ENCODE measurements around the gene CRYBB1.
"Not testable (repeated sequence)": the region's sequence is repeated elsewhere in the genome, so short reads cannot be mapped to it uniquely, and the experiment has no call there.

Gene CRYBB1

DNA sequence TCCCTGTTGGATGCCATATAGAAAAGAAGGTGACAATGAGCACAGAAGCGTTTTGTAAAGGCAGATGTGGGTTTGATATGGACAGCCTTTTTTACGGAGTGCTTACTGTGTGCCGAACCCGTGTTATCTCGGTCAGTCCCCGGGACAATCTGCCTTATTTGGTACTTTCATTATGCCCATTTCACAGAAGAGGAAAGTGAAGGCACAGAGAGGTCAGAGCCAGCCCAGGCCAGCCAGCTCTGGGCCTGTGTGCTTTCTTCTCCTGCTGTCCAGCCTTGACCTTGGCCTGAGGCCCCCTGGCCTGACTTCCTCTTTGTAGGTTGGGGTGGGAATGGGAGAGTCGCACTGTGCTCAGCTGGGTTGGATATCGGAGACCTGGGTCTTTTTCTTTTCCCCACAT lies 628 bp upstream of the CRYBB1 start:
- peaks cover 0 to 30% of the 10 kb centered on the region in 2 donors for H3K27me3 ChIP-seq (ENCODE audit: control insufficient read depth in 1 of 2, insufficient read depth in 2 of 2, low read length in 2 of 2)

DNA sequence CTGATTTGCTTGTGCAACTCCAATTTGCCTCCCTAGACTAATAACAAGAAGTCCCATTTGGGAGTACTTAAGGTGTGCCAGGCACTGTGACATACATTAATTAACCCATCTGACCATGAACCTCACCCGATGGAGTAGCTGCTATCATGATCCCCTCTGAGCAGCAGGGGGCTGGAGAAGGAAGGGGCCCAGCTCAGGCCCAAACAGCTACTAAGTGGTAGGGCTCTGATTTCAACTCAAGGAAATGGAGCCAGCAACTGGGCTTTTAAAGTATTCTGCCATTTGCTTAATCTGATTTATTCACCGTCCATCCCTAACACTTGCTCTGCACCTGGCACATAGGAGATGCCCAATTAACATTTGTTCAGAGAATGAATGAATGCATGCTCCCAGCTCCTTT lies 1.2 kb downstream of the CRYBB1 start:
- peaks cover 8 to 32% of the 10 kb centered on the region in 2 donors for H3K27me3 ChIP-seq (ENCODE audit: control insufficient read depth in 1 of 2, insufficient read depth in 2 of 2, low read length in 2 of 2)
- H3K4me1 ChIP-seq (ENCODE audit: control insufficient read depth, insufficient read depth, low read length) = no peaks in the 10 kb centered on the region
- no peaks in the 10 kb centered on the region for H3K9me3 ChIP-seq (ENCODE audit: control insufficient read depth in 2 of 2, low read length in 2 of 2)
- H3K4me3 ChIP-seq (ENCODE audit: low read length in 2 of 2) = no peak overlapping the region
- no peak overlapping the region for H3K9ac ChIP-seq (ENCODE audit: low read length in 2 of 2)
- H3K27ac ChIP-seq (ENCODE audit: low read length) = no peak overlapping the region
- H3K36me3 ChIP-seq (ENCODE audit: control insufficient read depth in 2 of 2, insufficient read depth in 2 of 2, low read length in 2 of 2) = no peaks in the 10 kb centered on the region

More for the DNA sequence above, 628 bp upstream of the CRYBB1 start:
- no peaks in the 10 kb centered on the region for H3K36me3 ChIP-seq (ENCODE audit: control insufficient read depth in 2 of 2, insufficient read depth in 2 of 2, low read length in 2 of 2)
- no peaks in the 10 kb centered on the region for H3K9me3 ChIP-seq (ENCODE audit: control insufficient read depth in 2 of 2, low read length in 2 of 2)
- H3K4me1 ChIP-seq (ENCODE audit: control insufficient read depth, insufficient read depth, low read length) = no peaks in the 10 kb centered on the region
- H3K4me3 ChIP-seq (ENCODE audit: low read length in 2 of 2) = no peak overlapping the region
- no peak overlapping the region for H3K9ac ChIP-seq (ENCODE audit: low read length in 2 of 2)
- H3K27ac ChIP-seq (ENCODE audit: low read length) = no peak overlapping the region

- no peak overlapping the region for H3K9ac ChIP-seq (ENCODE audit: low read length in 2 of 2)
- no peaks in the 10 kb centered on the region for H3K4me1 ChIP-seq (ENCODE audit: control insufficient read depth, insufficient read depth, low read length)
- no peak overlapping the region for H3K4me3 ChIP-seq (ENCODE audit: low read length in 2 of 2)
- no peaks in the 10 kb centered on the region for H3K36me3 ChIP-seq (ENCODE audit: control insufficient read depth in 2 of 2, insufficient read depth in 2 of 2, low read length in 2 of 2)
- H3K27me3 ChIP-seq (ENCODE audit: control insufficient read depth in 1 of 2, insufficient read depth in 2 of 2, low read length in 2 of 2) = peaks cover 8 to 27% of the 10 kb centered on the region in 2 donors
- no peaks in the 10 kb centered on the region for H3K9me3 ChIP-seq (ENCODE audit: control insufficient read depth in 2 of 2, low read length in 2 of 2)
- no peak overlapping the region for H3K27ac ChIP-seq (ENCODE audit: low read length)
These were observed 1.9 kb downstream of the CRYBB1 start for GRCh38 chr22:26615830-26616435.

DNA sequence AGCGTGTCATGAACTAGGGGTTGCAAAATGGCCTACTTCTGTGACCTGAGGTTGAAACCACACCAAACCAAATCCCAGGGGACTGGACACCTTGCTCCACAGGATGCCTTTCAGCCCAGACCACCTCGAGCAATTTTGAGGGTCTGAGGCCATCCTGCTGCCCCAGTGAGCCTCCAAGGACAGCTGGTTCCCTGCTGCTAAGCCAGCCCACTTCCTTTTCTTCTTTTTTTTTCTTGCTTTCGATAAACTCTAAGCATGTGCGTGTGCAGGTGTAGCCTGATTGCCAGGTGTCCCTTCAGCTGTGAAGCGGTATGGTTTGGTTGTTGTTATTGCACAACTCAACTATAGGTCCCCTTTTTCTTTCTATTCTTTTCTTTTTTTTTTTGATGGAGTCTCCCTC lies 2.7 kb downstream of the CRYBB1 start:
- Histone ChIP-seq H3K36me3 (ENCODE audit: control insufficient read depth in 2 of 2, insufficient read depth in 2 of 2, low read length in 2 of 2) (no peaks in the 10 kb centered on the region), H3K4me3 (ENCODE audit: low read length in 2 of 2) (no peak overlapping the region), H3K9ac (ENCODE audit: low read length in 2 of 2) (no peak overlapping the region), H3K9me3 (ENCODE audit: control insufficient read depth in 2 of 2, low read length in 2 of 2) (no peaks in the 10 kb centered on the region), H3K27ac (ENCODE audit: low read length) (no peak overlapping the region), H3K27me3 (ENCODE audit: control insufficient read depth in 1 of 2, insufficient read depth in 2 of 2, low read length in 2 of 2) (peaks cover 8 to 30% of the 10 kb centered on the region in 2 donors), H3K4me1 (ENCODE audit: control insufficient read depth, insufficient read depth, low read length) (no peaks in the 10 kb centered on the region)

GRCh38 chr22:26614322-26614721 lies 3.5 kb downstream of the CRYBB1 start:
- Histone ChIP-seq H3K27me3 (ENCODE audit: control insufficient read depth in 1 of 2, insufficient read depth in 2 of 2, low read length in 2 of 2) (peaks cover 8 to 30% of the 10 kb centered on the region in 2 donors), H3K9ac (ENCODE audit: low read length in 2 of 2) (no peak overlapping the region), H3K9me3 (ENCODE audit: control insufficient read depth in 2 of 2, low read length in 2 of 2) (no peaks in the 10 kb centered on the region), H3K27ac (ENCODE audit: low read length) (no peak overlapping the region), H3K4me3 (ENCODE audit: low read length in 2 of 2) (no peak overlapping the region), H3K36me3 (ENCODE audit: control insufficient read depth in 2 of 2, insufficient read depth in 2 of 2, low read length in 2 of 2) (no peaks in the 10 kb centered on the region), H3K4me1 (ENCODE audit: control insufficient read depth, insufficient read depth, low read length) (no peaks in the 10 kb centered on the region)

GRCh38 chr22:26613753-26614152 lies 4.1 kb downstream of the CRYBB1 start:
- H3K27me3 ChIP-seq (ENCODE audit: control insufficient read depth in 1 of 2, insufficient read depth in 2 of 2, low read length in 2 of 2) = peaks cover 8 to 26% of the 10 kb centered on the region in 2 donors
- H3K9ac ChIP-seq (ENCODE audit: low read length in 2 of 2) = not testable (repeated sequence)

DNA sequence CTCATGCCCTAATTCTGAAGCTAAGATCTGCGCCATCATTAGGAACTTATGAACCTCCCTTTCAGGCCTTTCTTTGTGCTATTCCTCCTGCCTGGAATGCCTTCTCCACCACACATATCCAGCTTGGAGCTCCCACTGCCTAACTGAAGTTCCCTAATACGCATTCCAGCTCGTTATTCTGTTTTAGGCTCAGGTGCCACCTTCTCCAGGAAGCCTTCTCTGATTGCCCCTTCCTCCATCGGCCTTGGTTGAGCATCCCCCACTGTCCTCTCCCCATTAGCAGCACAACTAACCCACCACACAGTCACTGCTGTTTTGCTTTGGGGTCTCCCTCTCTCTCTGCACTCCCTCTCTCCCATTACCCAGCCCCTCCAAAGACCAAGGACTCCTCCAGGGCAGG lies 5.2 kb downstream of the CRYBB1 start:
- Histone ChIP-seq H3K4me3 (ENCODE audit: low read length in 2 of 2) (no peak overlapping the region), H3K27ac (ENCODE audit: low read length) (no peak overlapping the region), H3K36me3 (ENCODE audit: control insufficient read depth in 2 of 2, insufficient read depth in 2 of 2, low read length in 2 of 2) (no peaks in the 10 kb centered on the region), H3K9ac (ENCODE audit: low read length in 2 of 2) (no peak overlapping the region), H3K4me1 (ENCODE audit: control insufficient read depth, insufficient read depth, low read length) (no peaks in the 10 kb centered on the region), H3K9me3 (ENCODE audit: control insufficient read depth in 2 of 2, low read length in 2 of 2) (no peaks in the 10 kb centered on the region), H3K27me3 (ENCODE audit: control insufficient read depth in 1 of 2, insufficient read depth in 2 of 2, low read length in 2 of 2) (peaks cover 12 to 25% of the 10 kb centered on the region in 2 donors)

More at GRCh38 chr22:26613753-26614152, 4.1 kb downstream of the CRYBB1 start:
- not testable (repeated sequence) for H3K27ac ChIP-seq (ENCODE audit: low read length); H3K4me1 ChIP-seq (ENCODE audit: control insufficient read depth, insufficient read depth, low read length); H3K36me3 ChIP-seq (ENCODE audit: control insufficient read depth in 2 of 2, insufficient read depth in 2 of 2, low read length in 2 of 2); H3K9me3 ChIP-seq (ENCODE audit: control insufficient read depth in 2 of 2, low read length in 2 of 2); H3K4me3 ChIP-seq (ENCODE audit: low read length in 2 of 2)

DNA sequence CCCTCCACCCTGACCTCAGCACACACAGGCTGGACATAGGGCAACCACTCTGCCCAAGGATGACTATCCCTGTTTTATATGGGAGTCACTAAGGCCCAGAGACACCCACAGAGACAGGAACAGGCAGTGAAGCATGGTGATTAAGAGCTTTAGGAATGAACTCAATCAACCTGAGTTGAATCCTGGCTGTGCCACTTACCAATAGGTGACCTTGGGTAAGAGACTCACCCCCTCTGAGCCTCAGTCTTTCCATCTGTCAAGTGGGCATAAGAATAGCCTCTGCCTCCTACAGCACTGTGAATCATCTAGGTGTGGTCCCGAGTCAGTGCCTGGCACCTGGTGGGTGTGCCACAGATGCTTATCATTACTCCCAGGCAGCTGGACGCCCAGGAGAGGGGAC lies 6.8 kb downstream of the CRYBB1 start:
- Histone ChIP-seq H3K4me1 (ENCODE audit: control insufficient read depth, insufficient read depth, low read length) (no peaks in the 10 kb centered on the region), H3K9me3 (ENCODE audit: control insufficient read depth in 2 of 2, low read length in 2 of 2) (no peaks in the 10 kb centered on the region), H3K27me3 (ENCODE audit: control insufficient read depth in 1 of 2, insufficient read depth in 2 of 2, low read length in 2 of 2) (peaks cover 12 to 21% of the 10 kb centered on the region in 2 donors), H3K4me3 (ENCODE audit: low read length in 2 of 2) (no peak overlapping the region), H3K27ac (ENCODE audit: low read length) (no peak overlapping the region), H3K36me3 (ENCODE audit: control insufficient read depth in 2 of 2, insufficient read depth in 2 of 2, low read length in 2 of 2) (no peaks in the 10 kb centered on the region), H3K9ac (ENCODE audit: low read length in 2 of 2) (no peak overlapping the region)

DNA sequence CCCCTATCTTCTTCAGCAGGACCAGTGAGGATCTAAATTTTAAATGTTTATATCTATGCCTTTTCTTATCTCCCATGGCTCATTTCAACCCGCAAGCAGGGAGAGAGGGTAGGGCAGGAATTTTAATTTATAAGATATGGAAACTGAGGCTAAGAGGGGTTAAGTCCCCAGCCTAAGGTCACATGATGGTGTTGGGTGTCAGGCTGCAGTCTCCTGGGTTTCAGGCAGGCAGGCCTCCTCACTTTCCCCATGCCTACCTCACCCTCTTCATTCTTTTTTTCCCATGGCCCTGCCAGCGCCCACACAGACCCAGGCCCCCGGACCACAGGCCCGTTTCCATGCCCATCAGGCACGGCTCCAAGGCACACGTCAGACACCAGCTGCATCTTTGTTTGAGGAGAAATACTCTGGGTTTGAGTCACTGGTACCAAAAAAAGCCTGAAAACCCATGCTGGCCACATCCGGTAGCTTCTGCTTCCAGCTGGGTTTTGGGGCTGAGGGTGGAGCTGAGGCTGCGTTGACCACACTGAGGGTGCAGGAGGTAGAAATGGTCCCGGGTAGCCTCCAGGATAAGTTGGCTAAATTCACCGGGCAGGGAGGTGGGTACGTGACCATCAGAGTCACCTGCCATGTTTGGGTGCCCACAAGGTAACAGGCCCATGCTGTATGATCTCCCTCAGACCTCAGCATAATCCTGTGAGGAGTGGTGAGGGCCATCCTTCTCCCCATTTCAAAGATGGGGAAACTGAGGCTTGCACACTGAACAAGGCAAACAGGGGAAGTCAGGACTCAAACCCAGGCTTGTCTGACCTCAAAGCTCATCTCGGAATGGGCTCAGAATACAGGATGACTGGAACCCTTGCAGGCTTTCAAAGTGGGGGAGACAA lies 7.5 kb downstream of the CRYBB1 start:
- H3K36me3 ChIP-seq (ENCODE audit: control insufficient read depth in 2 of 2, insufficient read depth in 2 of 2, low read length in 2 of 2) = no peaks in the 10 kb centered on the region
- H3K4me3 ChIP-seq (ENCODE audit: low read length in 2 of 2) = no peak overlapping the region
- no peaks in the 10 kb centered on the region for H3K9me3 ChIP-seq (ENCODE audit: control insufficient read depth in 2 of 2, low read length in 2 of 2)
- H3K27ac ChIP-seq (ENCODE audit: low read length) = no peak overlapping the region
- H3K9ac ChIP-seq (ENCODE audit: low read length in 2 of 2) = no peak overlapping the region
- peaks cover 12 to 21% of the 10 kb centered on the region in 2 donors for H3K27me3 ChIP-seq (ENCODE audit: control insufficient read depth in 1 of 2, insufficient read depth in 2 of 2, low read length in 2 of 2)
- H3K4me1 ChIP-seq (ENCODE audit: control insufficient read depth, insufficient read depth, low read length) = no peaks in the 10 kb centered on the region

DNA sequence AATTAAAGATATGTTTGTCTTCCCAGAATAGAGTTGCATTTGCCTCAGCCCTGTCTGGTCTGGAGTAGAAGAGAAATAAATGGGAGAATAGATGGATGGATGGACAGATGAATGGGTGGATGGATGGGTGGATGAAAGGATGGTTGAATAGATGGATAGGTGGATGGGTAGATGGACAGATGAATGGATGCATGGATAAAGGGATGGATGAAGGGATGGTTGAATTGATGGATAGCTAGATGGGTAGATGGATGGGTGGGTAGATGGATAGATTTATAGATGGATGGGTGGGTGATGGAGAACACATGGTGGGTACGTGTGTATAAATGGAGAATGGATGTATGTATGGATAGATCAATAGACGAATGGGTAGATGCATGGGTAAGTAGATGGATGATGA lies 8.5 kb downstream of the CRYBB1 start:
- Histone ChIP-seq H3K36me3 (ENCODE audit: control insufficient read depth in 2 of 2, insufficient read depth in 2 of 2, low read length in 2 of 2) (no peaks in the 10 kb centered on the region), H3K4me1 (ENCODE audit: control insufficient read depth, insufficient read depth, low read length) (no peaks in the 10 kb centered on the region), H3K27ac (ENCODE audit: low read length) (no peak overlapping the region), H3K9ac (ENCODE audit: low read length in 2 of 2) (no peak overlapping the region), H3K9me3 (ENCODE audit: control insufficient read depth in 2 of 2, low read length in 2 of 2) (no peaks in the 10 kb centered on the region), H3K4me3 (ENCODE audit: low read length in 2 of 2) (no peak overlapping the region), H3K27me3 (ENCODE audit: control insufficient read depth in 1 of 2, insufficient read depth in 2 of 2, low read length in 2 of 2) (peaks cover 12 to 13% of the 10 kb centered on the region in 2 donors)

GRCh38 chr22:26608129-26608528 lies 9.7 kb downstream of the CRYBB1 start:
- Histone ChIP-seq H3K9me3 (ENCODE audit: control insufficient read depth in 2 of 2, low read length in 2 of 2) (no peaks in the 10 kb centered on the region), H3K4me1 (ENCODE audit: control insufficient read depth, insufficient read depth, low read length) (no peaks in the 10 kb centered on the region), H3K27ac (ENCODE audit: low read length) (no peak overlapping the region), H3K4me3 (ENCODE audit: low read length in 2 of 2) (no peak overlapping the region), H3K27me3 (ENCODE audit: control insufficient read depth in 1 of 2, insufficient read depth in 2 of 2, low read length in 2 of 2) (peaks cover 12% of the 10 kb centered on the region in 2 donors), H3K9ac (ENCODE audit: low read length in 2 of 2) (no peak overlapping the region), H3K36me3 (ENCODE audit: control insufficient read depth in 2 of 2, insufficient read depth in 2 of 2, low read length in 2 of 2) (no peaks in the 10 kb centered on the region)

Data from stomach smooth muscle (tissue), 2 donors.